Cortex of kidney (tissue), 1 donor: ENCODE measurements around the gene PIGZ.

Experiments
- DNase-seq: peaks from one replicate; lab custom pipeline; 2025; lab: John Stamatoyannopoulos, UW

The PIGZ gene, protein sequence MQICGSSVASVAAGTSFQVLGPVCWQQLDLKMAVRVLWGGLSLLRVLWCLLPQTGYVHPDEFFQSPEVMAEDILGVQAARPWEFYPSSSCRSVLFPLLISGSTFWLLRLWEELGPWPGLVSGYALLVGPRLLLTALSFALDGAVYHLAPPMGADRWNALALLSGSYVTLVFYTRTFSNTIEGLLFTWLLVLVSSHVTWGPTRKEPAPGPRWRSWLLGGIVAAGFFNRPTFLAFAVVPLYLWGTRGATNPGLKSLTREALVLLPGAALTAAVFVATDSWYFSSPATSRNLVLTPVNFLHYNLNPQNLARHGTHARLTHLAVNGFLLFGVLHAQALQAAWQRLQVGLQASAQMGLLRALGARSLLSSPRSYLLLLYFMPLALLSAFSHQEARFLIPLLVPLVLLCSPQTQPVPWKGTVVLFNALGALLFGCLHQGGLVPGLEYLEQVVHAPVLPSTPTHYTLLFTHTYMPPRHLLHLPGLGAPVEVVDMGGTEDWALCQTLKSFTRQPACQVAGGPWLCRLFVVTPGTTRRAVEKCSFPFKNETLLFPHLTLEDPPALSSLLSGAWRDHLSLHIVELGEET

GRCh38 chr3:196968233-196969133 lies at the start of gene PIGZ:
TSS of gene PIGZ (minus strand) at chr3:196968833. CDS start at chr3:196952031, 16,802 bp downstream.
- no peak for DNase-seq

DNA sequence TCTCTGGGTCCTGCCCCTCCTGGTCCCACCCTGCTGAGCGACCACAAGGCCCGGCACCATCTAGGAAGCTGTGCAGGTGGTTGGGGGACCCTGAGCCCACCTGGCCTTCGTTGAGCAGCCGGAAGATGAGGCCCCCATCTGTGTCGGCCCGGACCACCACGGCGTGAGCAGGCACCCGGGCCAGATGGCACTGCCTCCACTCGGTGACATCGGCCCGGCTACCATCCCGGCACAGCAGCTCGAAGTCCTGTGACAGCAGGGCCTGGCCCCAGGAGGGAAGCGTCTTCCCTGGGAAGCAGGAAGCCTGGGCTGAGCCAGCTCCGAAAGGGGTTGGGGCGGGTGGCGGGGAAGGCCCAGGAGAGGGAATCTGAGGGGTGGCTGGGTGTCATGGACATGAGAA lies 48.4 kb upstream of the PIGZ start:
- no peak for DNase-seq

GRCh38 chr3:197015790-197016736 lies 47.4 kb upstream of the PIGZ start:
- no peak for DNase-seq

- DNase-seq: no peak
These were observed 46.4 kb upstream of the PIGZ start for GRCh38 chr3:197014942-197015575.

- no peak for DNase-seq
These were observed 45.4 kb upstream of the PIGZ start for GRCh38 chr3:197014024-197014423.

- DNase-seq: no peak
These were observed 43.9 kb upstream of the PIGZ start for GRCh38 chr3:197012540-197012883.

- DNase-seq: no peak
These were observed 43.3 kb upstream of the PIGZ start for GRCh38 chr3:197011780-197012539.

DNA sequence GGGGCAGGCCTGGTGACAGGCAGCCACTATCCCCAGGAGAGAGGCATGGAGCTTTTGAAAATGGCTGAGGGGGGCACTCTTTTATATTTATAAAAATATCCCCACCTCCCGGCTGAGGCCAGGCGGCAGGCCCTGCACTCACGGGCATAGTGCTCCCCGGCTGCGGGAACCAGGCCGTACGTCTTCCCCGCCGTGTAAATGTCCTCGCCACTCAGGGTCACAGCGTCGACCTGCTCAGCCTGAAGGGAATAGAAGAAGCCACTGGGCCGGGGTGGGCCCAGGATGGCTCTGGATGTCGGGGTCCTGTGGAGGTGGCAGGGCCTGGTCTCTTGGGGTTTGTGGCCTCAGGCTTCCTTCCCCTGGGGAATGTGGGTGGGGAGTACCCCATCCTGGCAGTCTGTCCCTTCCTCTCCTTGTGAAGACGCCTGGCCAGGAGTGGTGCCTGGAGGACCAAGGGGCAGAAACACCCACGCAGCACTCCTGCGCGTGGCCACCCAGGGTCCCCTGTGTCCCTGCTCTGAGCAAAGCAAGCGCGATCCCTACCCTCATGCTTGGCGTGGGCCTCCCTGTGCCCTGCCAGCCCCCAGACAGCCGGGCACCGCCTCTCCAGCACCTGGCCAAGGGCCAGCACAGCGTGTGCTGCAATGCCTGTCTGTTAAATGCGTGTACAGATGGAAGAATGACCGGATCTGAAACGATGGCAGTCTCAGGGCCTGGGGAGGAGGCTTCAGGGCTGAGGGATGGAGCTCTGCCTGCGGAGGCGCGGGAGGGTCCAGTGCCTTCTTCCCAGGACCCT lies 42.1 kb upstream of the PIGZ start:
- no peak for DNase-seq

GRCh38 chr3:197009532-197010019 lies 40.9 kb upstream of the PIGZ start:
- DNase-seq: no peak

- DNase-seq: no peak
These were observed 40.0 kb upstream of the PIGZ start for GRCh38 chr3:197008436-197009209.

- no peak for DNase-seq
These were observed 39.3 kb upstream of the PIGZ start for GRCh38 chr3:197007953-197008352.

DNA sequence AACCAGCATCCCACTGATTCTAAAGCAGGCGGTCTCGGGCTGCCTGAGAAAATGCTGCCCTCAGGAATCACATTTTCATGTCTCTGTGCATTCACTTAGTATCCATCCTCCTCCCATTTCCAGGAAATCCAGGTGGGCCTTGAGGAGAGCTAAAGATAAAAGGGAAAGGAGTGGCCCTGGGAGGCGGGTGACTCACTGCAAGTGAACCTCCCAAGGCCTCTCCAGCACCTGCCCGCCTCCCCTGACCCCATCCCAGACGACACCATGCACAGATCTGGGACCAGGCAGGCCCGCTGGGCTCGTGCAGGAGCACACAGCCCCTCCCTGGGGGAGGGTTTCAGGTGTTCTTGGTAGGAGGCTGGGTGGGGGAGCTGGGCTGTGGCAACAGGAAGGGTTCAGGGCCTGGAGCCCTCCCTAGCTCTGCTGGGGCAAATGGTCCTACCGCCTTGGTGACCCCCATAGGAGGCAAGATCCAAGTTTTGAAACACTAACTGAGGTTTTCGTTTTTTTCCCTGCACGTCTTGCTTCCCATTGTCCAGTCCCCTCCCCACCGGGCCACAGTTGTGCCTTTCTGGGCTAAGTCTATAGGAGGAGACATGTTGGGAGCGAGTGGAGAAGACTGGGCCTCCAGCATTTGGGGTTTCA lies 38.8 kb upstream of the PIGZ start:
- DNase-seq: no peak

DNA sequence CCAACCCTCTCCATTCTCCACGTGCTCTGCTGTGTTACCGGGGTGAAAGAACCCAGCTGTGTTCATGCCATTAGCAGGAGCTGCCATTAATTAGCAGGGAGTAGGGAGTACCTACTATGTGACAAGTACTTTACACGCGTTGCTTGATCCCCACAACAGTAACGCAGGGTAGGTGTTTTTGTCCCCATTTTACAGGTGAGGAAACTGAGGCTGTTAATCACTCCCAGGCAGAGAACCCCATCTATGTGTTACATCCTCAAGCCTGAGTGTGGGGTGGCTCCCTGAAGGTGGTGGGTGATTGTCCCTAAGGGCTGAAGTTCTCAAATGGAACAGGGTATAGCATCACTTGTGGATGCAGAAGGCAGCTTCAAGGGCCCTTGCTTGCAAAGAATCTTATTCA lies 38.2 kb upstream of the PIGZ start:
- DNase-seq: no peak

- no peak for DNase-seq
These were observed 37.8 kb upstream of the PIGZ start for GRCh38 chr3:197006446-197006845.

GRCh38 chr3:197003461-197004385 lies 35.1 kb upstream of the PIGZ start:
- no peak for DNase-seq

- DNase-seq: no peak
These were observed 34.2 kb upstream of the PIGZ start for GRCh38 chr3:197002701-197003454.
